B cell (primary cell): Measurements from ENCODE around the gene ALS2CL. TPM values are rescaled to one million over a fixed set of nuclear protein-coding genes. Genes with fewer than 3 reads are reported as not detected.

Experiments
- ATAC-seq: fragments of 200-7000 bp; cut with Tn5 transposase; one replicate; pipeline ENCODE4 v1.10.0; 2021; ENCODE audit warnings: low read depth, mild to moderate bottlenecking, moderate number of reproducible peaks, moderate library complexity
- CTCF ChIA-PET: fragments of 350-600 bp; sonication (Branson Sonifier 250); formaldehyde crosslinking; loops from one replicate; lab custom pipeline; 2021; ENCODE audit warnings: antibody characterized with exemption, inconsistent platforms; lab: Charles Lee
- POLR2A ChIA-PET: fragments of 350-600 bp; sonication (Branson Sonifier 250); formaldehyde crosslinking; loops from one replicate; lab custom pipeline; 2021; ENCODE audit warnings: antibody characterized with exemption; lab: Charles Lee
- DNase-seq: peaks from one replicate; pipeline ENCODE4 v3.0.0; 2013
- H2AFZ ChIP-seq: 2 replicates; pipeline ENCODE4 v1.6.1; 2012; ENCODE audit warnings: mild to moderate bottlenecking, low read depth, low read length; ENCODE audit not compliant: insufficient read depth, poor library complexity, severe bottlenecking
- H3K27ac ChIP-seq, 2 donors: 1 replicate in 1 of 2; 2 replicates in 1 of 2; pipeline ENCODE4 v1.5.1; 2012 to 2013; ENCODE audit warnings: low read length in 2 of 2, mild to moderate bottlenecking in 2 of 2, moderate library complexity in 1 of 2
- H3K27me3 ChIP-seq, 4 experiments: fragments of 200-600 bp in 1 of 4; sonication (generic) in 1 of 4; replicated peaks in 1 of 4; 1 replicate in 2 of 4; 2 replicates in 2 of 4; pipeline versions ENCODE4 v1.6.1 to v1.7.0; 2013 to 2016; ENCODE audit warnings: low read length in 3 of 4, mild to moderate bottlenecking in 2 of 4, mixed read lengths in 1 of 4, moderate library complexity in 1 of 4; ENCODE audit not compliant: insufficient read depth in 4 of 4, control insufficient read depth in 3 of 4; ENCODE audit errors: control extremely low read depth in 1 of 4
- H3K36me3 ChIP-seq, 2 experiments: replicated peaks in 1 of 2; 1 replicate in 1 of 2; 2 replicates in 1 of 2; pipeline versions ENCODE4 v1.6.1 to v1.7.1; 2013; ENCODE audit warnings: low read length in 1 of 2; ENCODE audit not compliant: insufficient read depth in 2 of 2, control insufficient read depth in 1 of 2; ENCODE audit errors: control extremely low read depth in 1 of 2, extremely low read depth in 1 of 2
- H3K4me1 ChIP-seq, 2 donors: fragments of 200-600 bp in 1 of 2; sonication (generic) in 1 of 2; 1 replicate in 1 of 2; 2 replicates in 1 of 2; pipeline versions ENCODE4 v1.5.1 to v1.6.1; 2013 to 2017; ENCODE audit warnings: low read length in 2 of 2; ENCODE audit not compliant: control insufficient read depth in 2 of 2, insufficient read depth in 2 of 2
- H3K4me2 ChIP-seq: replicated peaks from 2 replicates; pipeline ENCODE3; 2012; ENCODE audit warnings: mild to moderate bottlenecking, low read depth, low read length; ENCODE audit not compliant: poor library complexity, severe bottlenecking
- H3K4me3 ChIP-seq, 5 experiments: fragments of 200-600 bp in 1 of 5; sonication (generic) in 1 of 5; 1 replicate in 3 of 5; 2 replicates in 2 of 5; pipeline versions ENCODE4 v1.5.1 to v1.7.0; 2011 to 2016; ENCODE audit warnings: low read length in 4 of 5, mild to moderate bottlenecking in 4 of 5, low read depth in 2 of 5, control low read depth in 1 of 5, moderate library complexity in 1 of 5; ENCODE audit not compliant: insufficient read depth in 1 of 5; ENCODE audit errors: control extremely low read depth in 1 of 5, extremely low read depth in 1 of 5
- H3K79me2 ChIP-seq: fragments of 200-600 bp; sonication (generic); one replicate; pipeline ENCODE4 v1.6.0; 2016; ENCODE audit warnings: low read length; ENCODE audit not compliant: control insufficient read depth, insufficient read depth
- H3K9ac ChIP-seq: fragments of 200-600 bp; sonication (generic); 2 replicates; pipeline ENCODE4 v1.6.1; 2017; ENCODE audit warnings: mild to moderate bottlenecking, low read length, moderate library complexity
- H3K9me3 ChIP-seq, 3 donors: one replicate each; pipeline versions ENCODE4 v1.6.1 to v1.7.1; 2013; ENCODE audit warnings: low read length in 2 of 3; ENCODE audit not compliant: control insufficient read depth in 2 of 3, insufficient read depth in 1 of 3; ENCODE audit errors: control extremely low read depth in 1 of 3
- H4K20me1 ChIP-seq: 2 replicates; pipeline ENCODE4 v1.6.0; 2012; ENCODE audit warnings: mild to moderate bottlenecking, low read length; ENCODE audit not compliant: insufficient read depth, control insufficient read depth, poor library complexity, severe bottlenecking
- H3K27ac Mint-ChIP-seq: one replicate; pipeline ENCODE4 v1.8.0; 2021; ENCODE audit warnings: mixed read lengths
- H3K27me3 Mint-ChIP-seq: one replicate; pipeline ENCODE4 v1.8.0; 2021; ENCODE audit warnings: mixed read lengths
- H3K4me1 Mint-ChIP-seq: one replicate; pipeline ENCODE4 v1.8.0; 2021; ENCODE audit warnings: mixed read lengths
- H3K4me3 Mint-ChIP-seq: one replicate; pipeline ENCODE4 v1.8.0; 2021; ENCODE audit warnings: mixed read lengths
- H3K9me3 Mint-ChIP-seq: one replicate; pipeline ENCODE4 v1.8.0; 2022; ENCODE audit warnings: mixed read lengths; ENCODE audit not compliant: insufficient read depth
- CTCF ChIP-seq: fragments of 200-600 bp; IDR thresholded peaks from one replicate; pipeline ENCODE4 v1.8.0; 2022; ENCODE audit warnings: antibody characterized with exemption, mild to moderate bottlenecking
- EZH2 ChIP-seq: IDR thresholded peaks from 2 replicates; pipeline ENCODE4 v1.6.1; 2012; ENCODE audit warnings: borderline replicate concordance, low read depth, mild to moderate bottlenecking, moderate library complexity, low read length; ENCODE audit not compliant: insufficient read depth, poor library complexity, severe bottlenecking
- WGBS: methylation state at CpG from one replicate; pipeline ENCODE4 v1.1.5; 2013; ENCODE audit warnings: missing lambda C conversion rate; ENCODE audit not compliant: insufficient coverage; 5-methylcytosine and 5-hydroxymethylcytosine counted together
- intact Hi-C: fragments of 100-400 bp; cut with micrococcal nuclease; formaldehyde crosslinking; loops from one replicate; pipeline ENCODE4 v1.10.0; 2022
- polyA plus RNA-seq: library from polyadenylated mRNA; depleted of rRNA; stranded (reverse); fragments of >200 nt; gene quantifications from 2 replicates; pipeline ENCODE4 v1.2.3, GENCODE V29; 2012
- total RNA-seq, 2 donors: library from RNA; stranded (reverse); fragments of 120-200 nt in 1 of 2; gene quantifications; 1 replicate in 1 of 2; 2 replicates in 1 of 2; pipeline versions ENCODE4 v1.2.3 to v1.2.4, GENCODE V29; 2013 to 2022

ALS2CL gene
- total and polyA plus RNA-seq, 2 donors (not counting 1 experiment from before 2014, with no cell fraction given): 0.22 to 0.30 TPM

- Histone ChIP-seq H3K9me3 (peaks cover 0 to 2% (median 0%) of the 10 kb centered on the region in 3 donors), H3K9ac (no peak overlapping the region), H3K27ac (no peak overlapping the region), H4K20me1 (no peaks in the 10 kb centered on the region), H3K4me2 (no peak overlapping the region), H3K36me3 (no peaks in the 10 kb centered on the region), H3K79me2 (no peaks in the 10 kb centered on the region), H3K27me3 (peaks cover 0 to 3% (median 0%) of the 10 kb centered on the region in 4 experiments), H3K4me3 (no peak overlapping the region), H2AFZ (no peak overlapping the region), H3K4me1 (no peaks in the 10 kb centered on the region)
- DNase-seq: no peak
- 91% methylated on average over 9 of the region's 9 CpGs for WGBS
- Mint-ChIP-seq H3K9me3 (no peaks in the 10 kb centered on the region), H3K4me3 (no peak overlapping the region), H3K27me3 (peaks cover 8% of the 10 kb centered on the region), H3K4me1 (no peaks in the 10 kb centered on the region), H3K27ac (no peak overlapping the region)
- no peak for ATAC-seq
- POLR2A ChIA-PET: no interaction called here
- CTCF ChIA-PET: no interaction called here
- TF ChIP-seq CTCF (no peak), EZH2 (no peak)
- intact Hi-C loops: no loop called here
Measured at GRCh38 chr3:46669191-46669999, 24.1 kb downstream of the ALS2CL start.

- intact Hi-C loops: no loop called here
- peaks cover 0 to under 1% (median 0%) of the 10 kb centered on the region in 4 experiments for H3K27me3 ChIP-seq
- H3K36me3 ChIP-seq: no peaks in the 10 kb centered on the region
- POLR2A ChIA-PET: no interaction called here
- H3K9me3 ChIP-seq: no peaks in the 10 kb centered on the region
- H3K27me3 Mint-ChIP-seq: peaks cover 6% of the 10 kb centered on the region
- H3K27ac Mint-ChIP-seq: no peak overlapping the region
- H3K4me1 ChIP-seq: no peaks in the 10 kb centered on the region
- no peak overlapping the region for H3K9ac ChIP-seq
- no peaks in the 10 kb centered on the region for H3K79me2 ChIP-seq
- no peak overlapping the region for H3K27ac ChIP-seq
- H3K4me1 Mint-ChIP-seq: no peaks in the 10 kb centered on the region
- no peaks in the 10 kb centered on the region for H4K20me1 ChIP-seq
- ATAC-seq (no peak), DNase-seq (no peak)
- no peak for TF ChIP-seq CTCF
- TF ChIP-seq EZH2: no peak
- 73% methylated on average over 1 of the region's 2 CpGs for WGBS
- H2AFZ ChIP-seq: no peak overlapping the region
- no peak overlapping the region for H3K4me3 Mint-ChIP-seq
- no peak overlapping the region for H3K4me3 ChIP-seq
- no peak overlapping the region for H3K4me2 ChIP-seq
- CTCF ChIA-PET: no interaction called here
- H3K9me3 Mint-ChIP-seq: no peaks in the 10 kb centered on the region
Measured at GRCh38 chr3:46668591-46668990, 24.9 kb downstream of the ALS2CL start.
